Right lung (tissue), 5 donors: ENCODE data around the gene NRCAM. TPM values are rescaled to one million over a fixed set of nuclear protein-coding genes. Genes with fewer than 3 reads are reported as not detected.
"Not testable (repeated sequence)": the region's sequence is repeated elsewhere in the genome, so short reads cannot be mapped to it uniquely, and the experiment has no call there.

Experiments used
- DNase-seq, 2 donors: peaks; one replicate each; pipeline ENCODE4 v3.0.0-alpha.2; 2013
- polyA plus RNA-seq, 5 donors: library from polyadenylated mRNA; unstranded; fragments of 120-200 nt; gene quantifications; one replicate each; pipeline versions ENCODE4 v1.2.1 to v1.2.3, GENCODE V29; 2013; ENCODE audit warnings: inconsistent platforms in 1 of 5, low replicate concordance in 1 of 5; ENCODE audit not compliant: insufficient read length in 5 of 5, insufficient read depth in 1 of 5

The NRCAM gene
- polyA plus RNA-seq, 5 donors = 12.3 to 34.9 (median 15.9) TPM

DNA sequence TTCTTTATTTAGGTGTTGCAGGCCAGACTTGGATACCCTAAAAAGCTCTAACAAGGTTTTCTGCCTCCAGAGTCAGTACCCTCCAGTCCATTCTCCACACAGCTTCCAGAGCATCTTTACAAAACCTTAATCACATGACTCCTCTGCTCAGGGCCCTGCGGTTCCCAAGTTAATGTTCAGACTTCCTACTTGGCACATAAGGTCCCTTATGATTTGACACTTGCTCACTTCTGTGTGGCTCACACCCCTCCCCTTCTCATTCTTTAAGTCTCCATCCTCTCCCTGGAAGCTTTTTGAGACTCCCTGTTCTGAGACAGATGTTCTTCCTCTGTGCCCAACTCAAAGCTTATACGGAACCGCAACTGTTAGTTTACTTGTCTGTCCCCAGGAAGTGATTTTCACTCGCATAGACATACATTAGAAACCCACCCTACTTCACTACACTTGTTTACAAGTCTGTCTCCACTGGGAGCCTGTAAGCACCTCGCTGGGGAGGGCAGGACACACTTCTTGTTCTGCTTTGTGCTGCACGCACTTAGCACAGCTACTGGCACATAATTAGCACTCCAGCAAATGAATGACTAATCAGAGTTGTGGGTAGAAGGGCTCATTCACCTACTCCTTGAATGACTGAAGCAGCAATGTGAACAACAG, 171.8 kb downstream of the NRCAM start:
- DNase-seq = no peak

DNA sequence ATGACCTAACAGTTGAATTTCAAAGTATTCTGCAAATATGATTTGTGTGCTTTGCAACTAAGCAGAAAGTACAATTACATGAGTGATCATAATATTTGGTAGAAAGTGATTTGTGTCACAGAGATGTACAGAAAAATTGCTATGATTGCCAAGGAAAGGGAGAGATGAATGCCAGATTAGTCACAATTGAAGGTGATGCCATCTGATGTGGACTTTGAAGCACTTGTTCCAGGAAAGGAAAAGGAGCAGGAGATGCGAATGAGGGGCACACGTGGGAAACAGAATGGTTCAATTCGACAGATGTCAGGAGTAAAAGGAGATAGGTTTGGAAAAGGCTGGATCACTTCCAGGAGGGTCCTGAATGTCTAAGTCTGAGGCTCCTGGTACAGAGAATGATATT, 173.0 kb downstream of the NRCAM start:
- DNase-seq = no peak

DNA sequence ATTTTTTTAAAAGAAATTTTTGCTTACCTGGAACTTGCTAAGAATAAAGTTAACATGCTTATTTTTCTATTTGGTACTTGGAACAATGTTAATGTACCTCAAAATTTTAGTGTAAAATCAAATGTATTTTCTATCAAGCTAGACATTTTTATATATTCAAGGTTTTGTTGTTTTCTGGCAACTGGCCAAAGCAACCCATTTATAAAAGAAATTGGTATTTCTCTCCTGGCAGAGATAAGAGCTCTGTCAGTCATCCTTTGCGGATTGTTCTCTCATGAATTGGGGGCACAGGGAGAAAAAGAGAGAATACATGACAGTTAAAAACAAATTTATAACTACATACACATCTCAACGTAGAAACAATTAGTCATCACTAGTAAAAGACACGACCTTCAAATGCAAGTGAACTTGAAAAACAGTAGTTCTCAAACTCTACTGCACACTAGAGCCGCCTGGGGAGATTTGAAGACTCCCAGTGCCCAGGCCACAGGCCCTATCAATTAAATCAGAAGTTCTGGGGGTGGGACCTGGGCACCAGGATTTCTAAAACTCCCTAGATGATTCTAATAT, 173.7 kb downstream of the NRCAM start:
- DNase-seq = no peak

DNA sequence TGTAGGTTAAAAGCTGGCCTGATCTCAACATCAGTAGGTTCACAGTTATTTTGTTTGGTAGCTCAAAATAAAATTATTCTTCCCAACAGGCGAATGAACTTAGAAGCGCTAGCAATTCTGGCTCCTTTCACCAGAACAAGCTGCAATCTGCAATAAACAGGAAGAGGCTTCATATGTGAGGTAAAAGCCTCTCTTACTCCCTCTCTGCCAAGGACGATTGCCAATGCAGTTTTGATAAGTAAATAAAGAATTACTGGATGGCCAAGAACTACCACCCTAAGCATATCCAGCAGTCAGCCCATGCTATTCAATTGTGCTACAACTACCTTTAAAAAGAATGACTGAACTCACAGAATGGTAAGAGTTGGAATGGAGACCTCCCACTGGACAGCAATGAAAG, 176.1 kb downstream of the NRCAM start:
- DNase-seq = no peak

DNA sequence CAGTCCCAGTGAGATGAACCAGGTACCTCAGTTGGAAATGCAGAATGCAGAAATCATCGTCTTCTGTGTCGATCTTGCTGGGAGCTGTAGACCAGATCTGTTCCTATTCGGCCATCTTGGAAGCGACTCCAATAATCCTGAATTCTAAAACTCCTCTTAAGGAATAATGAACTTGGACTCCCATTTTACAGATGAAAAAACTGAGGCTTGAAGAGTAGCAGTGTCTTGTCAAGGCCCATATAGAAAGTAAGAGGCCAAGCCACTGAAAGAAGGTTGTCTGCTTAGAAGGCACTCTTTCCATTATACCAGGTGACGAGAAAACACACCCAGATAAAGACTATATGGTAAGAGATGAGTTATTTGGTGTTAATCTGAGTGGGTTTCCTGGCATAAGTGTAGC, 177.5 kb downstream of the NRCAM start:
- no peak for DNase-seq

DNA sequence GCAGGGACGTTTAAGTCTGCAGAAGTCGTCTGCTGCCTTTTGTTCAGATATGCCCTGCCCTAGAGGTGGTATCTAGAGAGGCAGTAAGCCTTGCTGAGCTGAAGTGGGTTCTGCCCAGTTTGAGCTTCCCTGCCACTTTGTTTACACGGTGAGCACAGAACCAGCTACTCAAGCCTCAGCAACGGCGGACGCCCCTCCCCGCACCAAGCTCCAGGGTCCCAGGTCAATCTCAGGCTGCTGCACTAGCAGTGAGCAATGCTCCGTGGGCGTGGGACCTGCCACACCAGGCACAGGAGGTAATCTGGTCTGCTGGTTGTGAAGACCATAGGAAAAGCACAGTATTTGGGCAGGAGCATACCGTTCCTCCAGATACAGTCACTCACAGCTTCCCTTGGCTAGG, 178.0 kb downstream of the NRCAM start:
- DNase-seq = no peak

DNA sequence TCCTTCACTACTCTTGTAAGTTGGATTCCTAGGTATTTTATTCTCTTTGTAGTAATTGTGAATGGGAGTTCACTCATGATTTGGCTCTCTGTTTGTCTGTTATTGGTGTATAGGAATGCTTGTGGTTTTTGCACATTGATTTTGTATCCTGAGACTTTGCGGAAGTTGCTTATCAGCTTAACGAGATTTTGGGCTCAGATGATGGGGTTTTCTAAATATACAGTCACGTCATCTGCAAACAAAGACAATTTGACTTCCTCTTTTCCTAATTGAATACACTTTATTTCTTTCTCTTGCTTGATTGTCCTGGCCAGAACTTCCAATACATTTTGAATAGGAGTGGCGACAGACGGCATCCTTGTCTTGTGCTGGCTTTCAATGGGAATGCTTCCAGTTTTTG, 181.8 kb downstream of the NRCAM start:
- DNase-seq = not testable (repeated sequence)

DNA sequence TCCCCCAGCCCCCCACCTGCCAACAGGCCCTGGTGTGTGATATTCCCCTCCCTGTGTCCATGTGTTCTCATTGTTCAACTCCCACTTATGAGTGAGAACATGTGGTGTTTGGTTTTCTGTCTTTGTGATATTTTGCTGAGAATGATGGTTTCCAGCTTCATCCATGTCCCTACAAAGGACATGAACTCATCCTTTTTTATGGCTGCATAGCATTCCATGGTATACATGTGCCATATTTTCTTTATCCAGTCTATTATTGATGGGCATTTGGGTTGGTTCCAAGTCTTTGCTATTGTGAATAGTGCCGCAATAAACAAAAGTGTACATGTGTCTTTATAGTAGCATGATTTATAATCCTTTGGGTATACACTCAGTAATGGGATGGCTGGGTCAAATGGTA, 183.3 kb downstream of the NRCAM start:
- not testable (repeated sequence) for DNase-seq

DNA sequence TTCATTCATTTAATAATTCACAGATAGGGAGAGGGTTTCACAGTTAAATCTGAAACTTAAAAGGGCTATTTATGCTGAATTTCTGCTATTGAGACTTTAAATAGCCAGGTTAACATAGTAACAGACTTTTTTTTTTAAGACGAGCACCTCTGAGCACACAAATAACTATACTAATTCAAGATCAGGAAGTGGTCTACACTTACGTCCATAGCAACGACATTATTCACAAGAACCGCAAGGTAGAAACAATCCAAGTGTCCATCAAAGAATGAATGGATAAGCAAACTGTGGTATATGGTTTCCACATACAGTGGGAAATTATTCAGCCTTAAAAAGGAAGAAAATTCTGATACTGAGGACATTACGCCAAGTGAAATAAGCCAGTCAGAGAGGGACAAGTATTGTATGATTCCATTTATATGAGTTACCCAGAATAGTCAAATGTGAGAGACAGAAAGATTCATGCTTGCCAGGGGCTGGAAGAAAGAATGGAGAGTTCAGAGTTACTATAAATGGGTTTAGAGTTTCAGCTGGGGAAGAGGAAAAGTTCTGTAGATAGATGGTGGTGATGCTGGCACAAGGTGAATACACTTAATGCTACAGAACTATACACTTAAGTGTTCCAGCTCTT, 185.7 kb downstream of the NRCAM start:
- no peak for DNase-seq

DNA sequence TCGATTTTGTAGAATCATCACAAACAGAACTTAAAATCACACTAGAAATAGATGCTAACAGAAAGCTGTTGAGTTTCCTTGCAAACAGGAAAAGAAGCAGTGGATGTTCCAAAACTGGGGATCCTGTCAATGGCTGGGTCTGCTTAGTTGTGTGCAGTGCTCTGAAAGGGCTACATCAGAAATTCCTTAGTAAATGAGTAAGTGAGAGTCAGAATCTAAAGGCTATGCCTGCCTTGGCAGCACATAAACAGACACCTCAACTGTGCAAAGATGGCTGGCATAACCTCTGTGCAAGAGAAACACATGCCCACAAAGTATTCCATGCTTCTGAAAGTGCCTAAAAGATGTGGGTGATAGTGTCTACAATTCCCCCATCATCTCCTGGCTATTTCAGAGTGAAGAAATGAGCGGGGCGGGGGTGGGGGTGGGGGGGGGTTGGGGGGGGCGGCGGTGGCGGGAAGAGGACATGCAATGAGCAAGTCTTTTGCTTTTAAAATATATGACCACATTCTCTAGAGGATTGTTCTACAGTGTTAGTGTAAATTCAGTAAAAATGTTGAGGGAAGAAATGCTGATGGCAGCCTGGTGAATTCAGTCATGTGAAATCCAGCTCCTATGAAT, 187.9 kb downstream of the NRCAM start:
- no peak for DNase-seq

DNA sequence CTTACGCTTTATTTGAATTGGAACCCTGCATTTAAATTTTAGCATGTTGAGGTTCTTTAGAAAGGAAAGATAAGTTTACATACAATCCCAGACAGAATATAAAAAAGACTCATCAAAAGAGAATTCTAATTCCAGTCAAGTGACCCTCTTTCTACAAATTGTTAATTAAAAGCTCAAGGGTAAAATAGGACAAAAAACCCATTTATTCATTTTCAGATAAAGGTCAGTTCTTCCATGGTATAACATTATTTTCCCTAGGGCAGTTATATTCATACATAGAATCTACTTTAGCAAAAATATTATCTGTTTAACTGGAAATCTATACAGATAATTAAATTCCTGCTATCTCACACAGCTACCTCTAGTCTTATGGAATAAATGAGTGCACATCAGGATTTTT, 188.6 kb downstream of the NRCAM start:
- DNase-seq = no peak

DNA sequence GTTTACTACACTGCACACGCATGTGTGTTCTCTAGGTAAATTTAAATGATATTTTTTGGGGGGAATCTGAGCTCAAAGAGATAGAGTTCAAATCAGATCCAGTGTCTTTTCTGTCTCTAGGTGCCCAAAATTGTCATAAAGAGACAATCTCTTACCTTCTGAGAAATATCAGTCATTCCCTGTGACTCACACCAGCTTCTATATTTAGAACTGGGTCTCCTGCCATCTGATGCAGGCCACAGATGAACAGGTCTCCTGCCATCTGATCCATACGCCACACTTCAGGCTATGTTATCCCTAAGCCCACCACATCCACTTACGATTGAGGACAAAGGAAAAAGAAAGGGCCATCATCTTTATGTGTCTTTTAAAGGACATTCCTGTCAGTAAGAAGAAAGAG, 189.7 kb downstream of the NRCAM start:
- DNase-seq = no peak

DNA sequence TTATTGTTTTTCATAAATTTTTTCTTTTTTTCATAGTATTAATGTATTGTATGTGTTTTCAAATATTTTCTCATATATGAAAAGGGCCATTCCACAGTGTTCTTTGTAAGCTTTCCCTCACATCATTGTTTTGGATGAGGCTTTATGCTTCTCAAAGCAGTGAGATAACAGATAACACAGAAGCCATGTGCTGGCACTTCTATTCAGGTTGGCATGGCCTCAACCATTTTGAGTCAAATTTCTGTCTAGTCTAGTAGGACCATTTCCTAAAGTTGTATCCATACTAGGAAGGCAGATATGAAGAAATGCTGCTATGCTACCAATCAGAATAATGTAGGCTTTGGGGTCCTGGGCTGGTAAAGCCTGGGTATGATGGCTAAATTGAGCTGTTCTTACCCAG, 190.2 kb downstream of the NRCAM start:
- no peak for DNase-seq

DNA sequence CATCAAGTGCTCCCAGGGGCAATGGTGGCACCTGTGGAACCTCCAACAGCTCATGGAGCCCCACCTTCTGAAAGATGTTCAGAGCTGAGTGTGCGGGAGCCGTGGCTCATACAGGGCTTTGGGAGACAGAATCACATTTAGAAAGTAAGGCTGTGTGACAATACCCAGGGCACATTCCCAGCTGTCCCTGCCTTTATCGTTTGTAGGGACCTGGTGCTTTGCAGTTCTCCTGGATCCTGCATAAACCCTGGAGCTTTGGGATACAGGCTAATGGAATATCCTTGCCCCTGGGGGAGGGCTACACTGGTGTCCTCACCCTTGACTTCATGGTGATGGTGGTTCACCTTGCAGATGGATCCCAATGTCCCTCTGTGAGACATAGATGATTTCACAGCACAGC, 191.2 kb downstream of the NRCAM start:
- DNase-seq = no peak

DNA sequence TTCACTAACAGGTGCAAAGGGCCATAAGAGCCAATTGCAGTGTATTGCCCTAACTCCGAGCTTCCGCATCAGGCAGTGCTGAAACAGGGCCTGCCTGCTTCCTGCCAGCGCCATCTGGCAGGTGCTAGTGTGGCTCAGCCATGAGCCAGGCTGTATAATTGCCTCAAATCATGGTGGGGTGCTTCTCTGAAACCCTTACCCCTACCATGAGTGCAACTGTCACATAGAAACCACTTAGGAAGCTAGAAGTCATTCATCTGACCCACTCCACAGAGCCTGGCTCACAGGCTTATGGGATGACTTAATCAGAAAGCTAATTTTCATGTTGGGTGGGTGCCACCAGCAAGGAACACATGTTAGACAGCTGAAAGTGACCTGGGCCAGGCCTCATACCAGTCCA, 192.8 kb downstream of the NRCAM start:
- DNase-seq = no peak

DNA sequence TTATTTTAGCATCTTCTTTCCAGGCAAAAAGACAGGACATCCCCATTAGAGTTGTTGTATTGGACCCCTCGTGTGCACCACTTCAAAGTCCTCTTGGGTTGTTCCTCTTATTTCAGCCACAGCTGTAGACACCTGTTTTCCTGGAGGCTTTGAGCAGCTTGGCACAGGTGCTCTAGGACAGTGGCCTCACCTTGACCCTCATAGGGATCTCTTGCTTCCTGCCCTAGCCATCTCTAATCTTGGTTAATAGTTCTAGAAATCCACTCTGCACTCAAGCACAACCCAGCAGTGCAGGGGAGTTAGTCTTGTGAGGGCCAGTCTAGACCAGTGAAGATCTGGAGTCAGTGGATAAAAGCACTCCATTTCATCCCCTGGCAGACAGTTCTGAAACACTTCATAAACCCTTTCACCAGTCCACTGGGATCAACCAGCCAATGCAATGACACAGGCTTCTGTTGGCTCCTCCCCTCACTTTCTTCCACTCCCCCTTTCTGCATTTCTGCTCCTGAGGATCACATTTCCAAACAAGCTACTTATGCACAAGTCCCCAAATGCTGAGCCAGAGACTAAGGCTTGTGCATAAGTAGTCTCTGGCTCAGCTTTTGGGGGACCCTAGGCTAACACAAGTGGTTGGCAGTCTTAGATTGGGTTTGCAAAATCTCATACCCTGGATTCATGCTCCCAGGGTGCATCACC, 194.5 kb downstream of the NRCAM start:
- no peak for DNase-seq

DNA sequence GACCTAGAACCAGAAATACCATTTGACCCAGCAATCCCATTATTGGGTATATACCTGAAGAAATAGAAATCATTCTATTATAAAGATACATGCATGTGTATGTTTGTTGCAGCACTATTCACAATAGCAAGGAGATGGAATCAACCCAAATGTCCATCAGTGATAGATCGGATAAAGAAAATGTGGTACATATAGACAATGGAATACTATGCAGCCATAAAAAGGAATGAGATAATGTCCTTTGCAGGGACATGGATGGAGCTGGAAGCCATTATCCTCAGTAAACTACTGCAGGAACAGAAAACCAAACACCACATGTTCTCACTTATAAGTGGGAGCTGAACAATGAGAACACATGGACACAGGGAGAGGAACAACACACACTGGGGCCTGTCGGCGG, 196.8 kb downstream of the NRCAM start:
- DNase-seq = not testable (repeated sequence)

DNA sequence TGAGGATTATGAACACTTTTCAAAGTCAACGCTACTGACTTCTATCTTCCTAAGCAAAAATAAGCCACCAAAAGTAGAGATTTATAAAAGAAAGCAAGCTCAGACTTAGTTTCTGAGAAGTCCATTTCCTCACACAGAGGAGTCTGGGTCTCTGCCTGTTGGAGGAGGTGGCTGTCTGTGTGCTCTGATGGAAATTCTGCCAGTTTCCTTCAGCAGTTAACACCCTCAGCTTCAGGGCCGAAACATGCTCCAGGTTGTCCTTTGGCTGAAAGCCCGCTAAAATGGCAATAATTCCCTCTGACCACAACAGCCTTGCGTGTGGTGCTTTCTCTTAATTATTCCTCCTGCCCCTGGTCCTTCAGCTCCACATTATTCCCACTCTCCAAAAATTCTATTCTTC, 198.3 kb downstream of the NRCAM start:
- no peak for DNase-seq

DNA sequence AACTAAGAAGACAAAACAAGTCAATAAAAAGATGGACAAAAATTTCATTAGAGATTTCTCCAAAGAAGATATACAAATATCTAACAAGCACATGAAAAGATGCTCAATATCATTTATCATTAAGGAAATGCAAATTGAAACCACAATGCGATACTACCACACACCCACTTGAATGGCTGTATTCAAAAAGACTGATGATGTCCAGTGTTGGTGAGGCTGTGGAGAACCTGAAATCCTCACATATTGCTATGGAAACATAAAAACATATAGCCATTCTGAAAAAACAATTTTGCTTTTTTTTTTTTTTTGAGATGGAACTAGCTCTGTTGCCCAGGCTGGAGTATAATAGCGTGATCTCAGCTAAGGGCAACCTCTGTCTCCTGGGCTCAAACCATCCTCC, 202.0 kb downstream of the NRCAM start:
- no peak for DNase-seq

DNA sequence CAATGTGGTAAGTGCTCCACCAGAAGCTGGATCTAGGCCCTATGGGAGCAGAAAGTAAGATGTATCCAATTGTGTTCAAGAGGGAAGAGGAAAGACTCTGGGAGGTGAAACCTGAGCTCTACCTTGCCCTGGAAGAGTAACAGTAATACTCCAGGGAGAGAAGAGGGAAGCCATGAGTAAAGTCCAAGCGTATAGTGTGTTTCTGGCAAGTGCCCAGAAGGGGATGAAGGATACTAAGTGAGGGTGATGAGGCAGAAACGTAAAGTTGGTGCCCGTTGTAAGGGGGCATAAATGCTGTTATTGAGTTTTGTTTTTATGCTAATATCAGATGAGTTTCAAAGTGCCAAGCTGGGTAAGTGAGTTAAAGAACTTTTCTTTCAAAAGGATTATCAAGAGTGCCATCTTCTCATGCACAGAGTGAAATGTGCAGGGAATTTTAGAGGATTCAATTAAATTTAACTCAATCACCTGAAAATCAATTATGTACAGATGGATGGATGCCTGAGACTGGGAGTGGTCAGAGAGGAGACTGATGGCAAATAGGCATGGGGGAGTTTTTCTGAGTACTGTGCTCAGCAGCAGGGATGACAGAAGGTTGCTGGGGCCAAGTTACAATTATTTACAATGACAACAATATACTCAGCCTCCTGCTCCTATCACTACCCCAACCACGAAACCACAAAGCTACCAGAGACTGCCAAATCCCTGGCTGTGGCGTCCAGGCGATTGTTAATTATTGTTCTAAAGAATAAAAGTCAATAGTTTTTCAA, 202.8 kb downstream of the NRCAM start:
- no peak for DNase-seq

DNA sequence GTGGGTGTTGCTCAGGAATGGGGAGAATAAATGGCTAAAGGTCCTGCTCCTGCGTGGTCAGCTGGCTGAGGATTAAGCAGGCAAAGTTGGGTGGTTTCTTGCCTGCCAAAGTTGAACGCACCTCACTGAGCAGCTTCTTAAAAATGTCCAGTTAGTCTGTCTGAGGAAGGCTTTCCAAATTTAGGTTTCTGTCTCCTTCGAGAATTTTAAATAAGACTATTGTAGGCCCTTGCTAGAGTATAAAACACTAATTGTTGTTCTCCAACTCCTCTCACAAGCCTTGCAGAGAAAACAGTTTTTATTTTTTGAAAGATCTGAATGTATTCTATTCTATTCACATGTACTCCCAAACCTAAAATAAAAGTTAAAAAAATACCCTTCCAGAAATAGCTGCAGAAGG, 204.1 kb downstream of the NRCAM start:
- DNase-seq = no peak

DNA sequence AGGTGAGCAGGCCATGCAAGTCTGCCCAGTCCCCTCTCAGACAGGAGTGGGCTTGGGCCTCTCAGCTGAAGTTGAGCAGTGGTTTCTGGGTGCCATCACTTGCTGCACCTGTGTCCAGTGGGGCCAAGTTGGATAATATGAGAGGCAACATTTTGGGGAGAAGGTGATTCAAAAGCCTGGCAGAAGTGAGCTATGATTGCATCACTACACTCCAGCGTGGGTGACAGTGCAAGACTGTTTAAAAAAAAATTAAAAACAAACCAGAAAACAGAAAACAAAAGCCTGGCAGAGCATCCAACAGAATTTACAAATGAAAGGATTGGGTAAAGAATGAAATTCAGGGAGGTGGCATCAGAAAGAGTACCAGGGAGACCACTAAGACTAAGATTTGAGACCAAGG, 204.5 kb downstream of the NRCAM start:
- DNase-seq = no peak
